ENCODE results near the gene PRPF38A. TPM values are rescaled to one million over a fixed set of nuclear protein-coding genes. Genes with fewer than 3 reads are reported as not detected.

The PRPF38A gene
- total RNA-seq (2022; extraction: Qiagen RNA extraction) = 18.5 to 23.7 TPM (median 23.2 TPM) in 5 replicates

GRCh38 chr1:52404116-52404974 lies at the start of gene PRPF38A, which contains the start of gene ORC1:
PRPF38A (plus strand) TSS chr1:52404602; CDS start chr1:52404750, 148 bp downstream.
ORC1 (minus strand) TSS chr1:52404423; CDS start chr1:52402223, 2,200 bp downstream.

GRCh38 chr1:52365746-52366516 lies 38.5 kb upstream of the PRPF38A start, which contains the start of gene CC2D1B:
CC2D1B (minus strand) TSS chr1:52366205; CDS start chr1:52364620, 1,585 bp downstream.

Other genes starting within 250 kb of the PRPF38A start
- 15.3 to 22.5 TPM (median 20.7 TPM) in 5 replicates for gene CC2D1B, start 38.4 kb upstream of the PRPF38A start, total RNA-seq (2022; extraction: Qiagen RNA extraction)
- gene ORC1, start 179 bp upstream of the PRPF38A start, total RNA-seq (2022; extraction: Qiagen RNA extraction) = 22.8 to 24.2 TPM (median 23.7 TPM) in 5 replicates
- gene TUT4, start 148.5 kb downstream of the PRPF38A start, total RNA-seq (2022; extraction: Qiagen RNA extraction) = 32.3 to 42.2 TPM (median 38.4 TPM) in 5 replicates
- gene GPX7, start 197.8 kb downstream of the PRPF38A start, total RNA-seq (2022; extraction: Qiagen RNA extraction) = not detected in 5 replicates
- 0.38 to 1.1 TPM (median 0.59 TPM) in 5 replicates for gene SHISAL2A, start 228.6 kb downstream of the PRPF38A start, total RNA-seq (2022; extraction: Qiagen RNA extraction)

Measured in A549 treated with dexamethasone at 1 μM for 4 hours (cell line).